Breast epithelium (tissue), 3 donors: Measurements from ENCODE around the gene KCNH2.

Source experiments
- POLR2AphosphoS5 ChIP-seq, 3 donors: sonication (generic); formaldehyde crosslinking; IDR thresholded peaks; one replicate each; pipeline ENCODE4 v1.6.1; 2017; ENCODE audit warnings: antibody characterized with exemption in 3 of 3
- TF ChIP-seq, protein P1 (sequence below), 3 donors: fragments of 450-650 bp; IDR thresholded peaks; one replicate each; pipeline ENCODE4 v1.5.1; 2016 to 2017; ENCODE audit warnings: antibody characterized with exemption in 3 of 3, mild to moderate bottlenecking in 3 of 3, moderate library complexity in 3 of 3

DNA sequence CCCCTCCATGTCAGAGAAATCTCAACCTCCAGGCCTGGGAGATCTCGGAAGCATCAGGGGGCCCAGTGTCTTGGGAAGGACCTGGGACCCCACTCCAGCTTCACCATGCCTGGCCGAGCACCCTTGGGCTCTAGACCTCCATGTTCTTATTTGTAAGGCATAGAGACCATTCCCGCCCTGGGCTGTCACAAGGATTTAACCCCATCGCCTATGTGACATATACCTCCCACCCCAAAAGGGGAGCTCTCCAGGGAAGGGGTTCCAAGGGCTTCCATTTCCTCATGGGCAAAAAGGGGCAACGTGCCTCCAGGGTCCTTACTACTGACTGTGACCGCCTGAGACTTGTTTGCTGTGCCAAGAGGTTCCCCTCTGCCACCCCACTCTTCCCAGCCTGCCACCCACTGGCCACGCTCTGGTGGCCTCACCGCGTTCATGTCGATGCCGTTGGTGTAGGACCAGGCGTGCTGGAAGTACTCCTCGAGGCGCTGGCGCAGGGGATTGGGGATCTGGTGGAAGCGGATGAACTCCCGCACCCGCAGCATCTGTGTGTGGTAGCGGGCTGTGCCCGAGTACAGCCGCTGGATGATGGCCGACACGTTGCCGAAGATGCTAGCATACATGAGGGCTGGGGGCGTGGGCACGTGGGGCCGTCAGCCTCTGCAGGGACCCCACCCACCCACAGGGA lies 27.5 kb downstream of the KCNH2 start:
- TF ChIP-seq, protein P1, sequence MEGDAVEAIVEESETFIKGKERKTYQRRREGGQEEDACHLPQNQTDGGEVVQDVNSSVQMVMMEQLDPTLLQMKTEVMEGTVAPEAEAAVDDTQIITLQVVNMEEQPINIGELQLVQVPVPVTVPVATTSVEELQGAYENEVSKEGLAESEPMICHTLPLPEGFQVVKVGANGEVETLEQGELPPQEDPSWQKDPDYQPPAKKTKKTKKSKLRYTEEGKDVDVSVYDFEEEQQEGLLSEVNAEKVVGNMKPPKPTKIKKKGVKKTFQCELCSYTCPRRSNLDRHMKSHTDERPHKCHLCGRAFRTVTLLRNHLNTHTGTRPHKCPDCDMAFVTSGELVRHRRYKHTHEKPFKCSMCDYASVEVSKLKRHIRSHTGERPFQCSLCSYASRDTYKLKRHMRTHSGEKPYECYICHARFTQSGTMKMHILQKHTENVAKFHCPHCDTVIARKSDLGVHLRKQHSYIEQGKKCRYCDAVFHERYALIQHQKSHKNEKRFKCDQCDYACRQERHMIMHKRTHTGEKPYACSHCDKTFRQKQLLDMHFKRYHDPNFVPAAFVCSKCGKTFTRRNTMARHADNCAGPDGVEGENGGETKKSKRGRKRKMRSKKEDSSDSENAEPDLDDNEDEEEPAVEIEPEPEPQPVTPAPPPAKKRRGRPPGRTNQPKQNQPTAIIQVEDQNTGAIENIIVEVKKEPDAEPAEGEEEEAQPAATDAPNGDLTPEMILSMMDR (IDR thresholded peaks at IDR 0.05), result no peak
- no peak for TF ChIP-seq POLR2AphosphoS5 (IDR thresholded peaks at IDR 0.05)
